Suprapubic skin (tissue), 4 donors: ENCODE measurements around the gene EMC8.

Source experiments
- CTCF ChIP-seq, 2 donors: fragments of 200-600 bp in 1 of 2; fragments of 450-650 bp in 1 of 2; sonication (generic) in 1 of 2; IDR thresholded peaks; one replicate each; pipeline ENCODE4 v1.5.1; 2016 to 2019; ENCODE audit warnings: antibody characterized with exemption in 2 of 2, mild to moderate bottlenecking in 1 of 2, moderate library complexity in 1 of 2
- EP300 ChIP-seq: sonication (generic); formaldehyde crosslinking; IDR thresholded peaks from one replicate; pipeline ENCODE4 v1.6.1; 2017; ENCODE audit warnings: antibody characterized with exemption
- POLR2A ChIP-seq, 2 donors: fragments of 450-650 bp; IDR thresholded peaks; one replicate each; pipeline ENCODE4 v1.6.1; 2017; ENCODE audit warnings: antibody characterized with exemption in 2 of 2, mild to moderate bottlenecking in 2 of 2, moderate library complexity in 2 of 2
- POLR2AphosphoS5 ChIP-seq, 3 donors: sonication (generic); formaldehyde crosslinking; IDR thresholded peaks; one replicate each; pipeline ENCODE4 v1.6.1; 2017; ENCODE audit warnings: antibody characterized with exemption in 3 of 3

GRCh38 chr16:85734311-85735017 is 64.9 kb downstream of the EMC8 start:
- TF ChIP-seq CTCF (IDR thresholded peaks at IDR 0.05) (no peak), POLR2A (IDR thresholded peaks at IDR 0.05) (no peak), EP300 (no peak), POLR2AphosphoS5 (IDR thresholded peaks at IDR 0.05) (no peak)
